LHCN-M2 (cell line): ENCODE results near the gene CEP89. TPM values are rescaled to one million over a fixed set of nuclear protein-coding genes. Genes with fewer than 3 reads are reported as not detected.
"Not testable (repeated sequence)": the region's sequence is repeated elsewhere in the genome, so short reads cannot be mapped to it uniquely, and the experiment has no call there.

Source experiments
- DNase-seq: peaks from one replicate; pipeline ENCODE4 v3.0.0-alpha.2; 2012; ENCODE audit warnings: low read depth
- total RNA-seq: library from RNA; depleted of rRNA; stranded (reverse); fragments of >200 nt; gene quantifications from 2 replicates; pipeline ENCODE4 v1.2.3, GENCODE V29; 2014

Gene CEP89
- total RNA-seq, 1 experiment from 2014 or later: 21.4 TPM

DNA sequence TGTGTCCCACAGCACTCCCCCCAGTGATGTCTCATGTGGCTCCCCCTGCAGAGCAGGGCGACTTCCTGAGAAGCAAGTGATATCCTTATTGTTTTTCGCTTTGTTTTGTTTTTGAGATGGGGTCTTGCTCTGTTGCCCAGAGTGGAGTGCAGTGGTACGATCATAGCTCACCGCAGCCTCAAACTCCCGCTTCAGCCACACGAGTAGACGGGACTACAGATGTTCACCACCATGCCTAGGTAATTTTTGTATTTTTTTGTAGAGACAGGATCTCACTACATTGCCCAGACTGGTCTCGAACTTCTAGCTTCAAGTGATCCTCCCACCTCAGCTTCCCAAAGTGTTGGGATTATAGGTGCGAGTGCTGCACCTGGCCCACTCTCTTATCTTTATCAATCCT lies 5.0 kb downstream of the CEP89 start:
- no peak for DNase-seq

GRCh38 chr19:32945260-32945659 lies 26.5 kb downstream of the CEP89 start:
- no peak for DNase-seq

GRCh38 chr19:32941273-32941672 lies 30.5 kb downstream of the CEP89 start:
- DNase-seq: not testable (repeated sequence)

- DNase-seq: no peak
These were observed 35.7 kb downstream of the CEP89 start for GRCh38 chr19:32936065-32936464.

GRCh38 chr19:32935629-32936028 lies 36.1 kb downstream of the CEP89 start:
- DNase-seq: no peak

DNA sequence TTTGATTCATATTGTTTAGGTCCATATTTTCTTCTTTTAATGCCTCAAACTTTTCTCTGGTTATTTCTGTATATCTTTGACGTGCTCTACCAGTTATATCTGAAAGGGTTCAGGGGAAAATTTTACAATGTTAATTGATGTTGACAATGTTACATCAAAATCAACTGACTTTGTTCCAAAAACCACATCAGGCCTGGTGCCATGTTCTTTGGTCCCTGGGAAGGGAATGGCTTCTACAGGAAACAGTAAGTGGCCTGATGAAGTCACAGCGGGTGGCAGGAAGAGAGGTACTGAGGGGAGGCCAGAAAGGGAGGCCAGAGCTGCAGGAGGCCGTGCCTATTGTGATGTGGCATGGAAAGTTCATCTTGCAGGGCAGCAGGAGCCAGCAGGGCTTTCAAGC lies 38.2 kb downstream of the CEP89 start:
- DNase-seq: no peak

- DNase-seq: no peak
These were observed 41.2 kb downstream of the CEP89 start for GRCh38 chr19:32930567-32930966.

DNA sequence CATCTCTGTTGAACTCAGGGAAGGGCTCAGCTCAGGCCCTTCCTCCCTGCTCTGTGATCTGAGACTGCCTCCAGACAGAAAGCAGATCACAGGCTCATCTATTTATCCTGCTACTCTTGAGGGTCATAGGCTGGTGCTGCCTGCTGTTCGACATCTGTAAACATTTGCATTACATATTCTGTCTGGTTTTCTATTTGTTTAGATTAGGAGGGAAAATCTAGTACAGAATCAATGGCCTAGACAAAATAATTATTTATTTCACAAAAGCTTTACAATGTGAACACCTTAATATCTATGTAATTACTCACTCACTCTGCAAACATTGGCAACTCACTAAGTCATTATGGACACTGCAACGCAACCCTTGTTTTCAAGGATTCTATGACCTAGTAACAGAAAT lies 43.0 kb downstream of the CEP89 start:
- DNase-seq: no peak

DNA sequence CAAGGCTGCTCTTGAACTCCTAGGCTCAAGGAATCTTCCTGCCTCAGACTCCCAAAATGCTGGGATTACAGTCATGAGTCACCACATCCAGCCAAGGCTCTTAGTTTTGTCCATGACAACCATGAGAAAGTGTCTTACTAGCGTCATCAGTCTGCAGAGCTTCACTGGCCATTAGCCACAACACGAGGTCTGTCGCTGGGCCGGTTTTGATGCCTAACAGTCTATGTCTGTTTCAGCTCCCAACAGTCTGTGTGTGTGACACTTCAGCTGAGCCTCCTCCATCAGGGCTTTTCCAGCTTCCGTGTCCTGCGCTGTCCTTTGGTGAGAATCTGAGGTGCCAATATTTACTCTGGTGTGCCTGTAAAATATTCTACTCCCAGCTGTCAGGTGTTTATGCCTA lies 47.6 kb downstream of the CEP89 start:
- no peak for DNase-seq

GRCh38 chr19:32921624-32922023 lies 50.1 kb downstream of the CEP89 start:
- no peak for DNase-seq

GRCh38 chr19:32919365-32919764 lies 52.4 kb downstream of the CEP89 start:
- no peak for DNase-seq

GRCh38 chr19:32917616-32917996 lies 54.2 kb downstream of the CEP89 start:
- no peak for DNase-seq

DNA sequence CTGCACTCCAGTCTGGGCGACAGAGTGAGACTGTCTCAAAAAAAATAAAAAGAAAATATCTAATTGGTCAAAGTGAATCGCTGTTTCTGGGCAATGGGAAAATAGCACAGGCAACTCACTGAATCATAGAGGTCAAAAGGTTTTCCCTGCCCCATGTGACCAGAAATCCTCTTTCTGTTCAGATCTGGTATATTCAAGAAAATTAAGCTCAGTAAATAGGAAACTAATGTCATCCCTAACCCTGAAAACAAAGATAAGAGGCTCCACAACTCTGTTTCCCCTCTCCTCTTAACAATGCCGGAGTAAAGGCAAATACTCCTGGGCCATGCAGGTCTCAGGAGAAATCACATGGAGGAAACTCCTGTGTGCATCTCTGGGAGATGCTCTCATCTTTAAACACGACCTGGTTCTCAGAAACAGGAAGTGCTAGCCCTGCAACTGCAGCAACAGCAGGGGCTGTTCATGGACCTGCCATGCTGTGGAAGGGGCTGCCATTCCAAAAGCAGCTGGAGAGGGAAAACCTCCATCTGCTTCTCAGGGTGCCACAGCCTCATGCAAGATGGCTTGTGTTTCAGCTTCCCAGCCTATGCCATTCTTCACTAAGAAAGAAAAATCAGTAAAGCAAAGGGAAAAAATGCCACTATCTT lies 54.7 kb downstream of the CEP89 start:
- DNase-seq: no peak

GRCh38 chr19:32914879-32915660 lies 56.7 kb downstream of the CEP89 start:
- peak; percentile 17 for DNase-seq

DNA sequence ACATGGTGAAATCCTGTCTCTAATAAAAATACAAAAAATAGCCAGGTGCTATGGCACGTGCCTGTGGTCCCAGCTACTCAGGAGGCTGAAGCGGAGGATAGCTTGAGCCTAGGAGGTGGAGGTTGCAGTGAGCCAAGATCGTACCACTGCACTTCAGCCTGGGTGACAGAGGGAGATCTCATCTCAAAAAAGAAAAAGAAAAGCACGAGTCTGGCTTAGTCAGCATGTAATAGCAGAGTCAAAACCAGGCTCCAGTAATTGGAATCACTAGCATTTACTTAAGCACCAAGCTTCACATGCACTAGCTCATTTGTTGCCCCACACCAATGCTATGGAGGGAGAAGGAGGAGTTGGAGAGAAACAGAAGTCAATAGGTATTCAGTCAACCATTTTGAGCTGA lies 60.3 kb downstream of the CEP89 start:
- no peak for DNase-seq

DNA sequence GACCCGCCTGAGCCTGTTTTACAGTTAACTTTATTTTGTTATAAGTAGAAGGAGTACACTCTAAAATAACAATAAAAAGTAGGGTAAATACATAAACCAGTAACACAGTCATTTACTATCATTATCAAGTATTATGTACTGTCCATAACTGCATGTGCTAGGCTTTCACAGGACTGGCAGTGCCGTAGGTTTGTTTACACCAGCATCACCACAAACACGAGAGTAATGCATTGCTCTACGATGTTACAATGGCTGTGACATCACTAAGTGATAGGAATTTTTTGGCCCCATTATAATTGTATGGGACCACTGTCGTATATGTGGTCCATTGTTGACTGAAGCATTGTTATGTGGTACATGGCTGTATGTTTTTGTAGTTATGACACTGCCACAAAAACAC lies 60.9 kb downstream of the CEP89 start:
- DNase-seq: no peak

- no peak for DNase-seq
These were observed 61.7 kb downstream of the CEP89 start for GRCh38 chr19:32910094-32910493.

- no peak for DNase-seq
These were observed 62.5 kb downstream of the CEP89 start for GRCh38 chr19:32909257-32909656.

DNA sequence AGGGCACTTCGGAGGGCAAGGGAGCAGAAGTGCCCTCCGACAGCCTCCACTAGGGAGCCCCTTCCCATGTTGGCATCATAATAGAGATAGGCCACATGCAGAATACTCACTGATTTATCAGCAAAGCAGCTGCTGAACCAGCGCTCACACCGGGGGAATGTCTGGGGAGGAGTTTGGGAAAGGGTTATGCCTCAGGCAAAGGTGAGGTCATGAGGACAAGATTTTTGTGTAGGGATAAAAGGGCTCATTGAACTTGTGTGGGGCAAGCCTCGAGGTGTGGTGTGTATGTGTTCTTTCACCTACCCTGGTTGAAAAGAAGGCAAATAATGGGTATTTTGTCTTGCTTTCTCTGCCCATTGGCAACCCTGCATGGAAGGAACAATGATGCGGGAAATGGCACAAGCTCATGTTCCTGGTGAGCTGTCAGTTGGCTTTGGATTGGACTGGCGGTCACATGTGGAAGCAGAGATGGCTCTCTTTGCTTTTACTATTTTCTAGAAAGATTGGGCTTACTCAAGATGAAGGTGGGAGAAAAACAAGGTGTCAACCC lies 63.0 kb downstream of the CEP89 start:
- no peak for DNase-seq

- no peak for DNase-seq
These were observed 69.3 kb downstream of the CEP89 start for GRCh38 chr19:32902448-32902847.

DNA sequence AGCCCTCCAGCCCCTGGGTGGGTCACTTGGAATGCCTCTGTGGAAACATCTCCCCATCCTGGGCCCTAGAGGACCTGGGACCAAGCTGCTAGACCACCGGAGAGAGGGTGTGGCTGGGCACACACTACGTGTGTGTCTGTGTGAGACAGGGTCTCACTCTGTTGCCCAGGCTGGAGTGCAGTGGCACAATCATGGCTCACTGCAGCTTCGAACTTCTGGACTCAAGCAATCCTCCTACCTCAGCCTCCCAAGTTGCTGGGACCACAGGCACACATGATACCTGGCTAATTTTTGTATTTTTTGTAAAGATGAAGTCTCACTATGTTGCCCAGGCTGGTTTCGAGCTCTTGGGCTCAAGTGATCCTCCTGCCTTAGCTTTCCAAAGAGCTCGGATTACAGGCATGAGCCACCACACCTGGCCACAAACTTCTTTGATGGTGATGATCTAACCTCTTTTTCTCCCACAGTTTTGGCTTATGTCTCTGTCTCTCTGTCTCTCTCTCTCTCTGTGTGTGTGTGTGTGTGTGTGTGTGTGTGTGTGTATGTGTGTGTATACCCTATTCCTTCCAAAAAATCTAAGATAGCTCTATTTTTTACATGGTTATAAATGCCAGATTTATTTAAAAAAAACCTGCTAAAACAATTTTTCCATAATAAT lies 70.1 kb downstream of the CEP89 start:
- no peak for DNase-seq

DNA sequence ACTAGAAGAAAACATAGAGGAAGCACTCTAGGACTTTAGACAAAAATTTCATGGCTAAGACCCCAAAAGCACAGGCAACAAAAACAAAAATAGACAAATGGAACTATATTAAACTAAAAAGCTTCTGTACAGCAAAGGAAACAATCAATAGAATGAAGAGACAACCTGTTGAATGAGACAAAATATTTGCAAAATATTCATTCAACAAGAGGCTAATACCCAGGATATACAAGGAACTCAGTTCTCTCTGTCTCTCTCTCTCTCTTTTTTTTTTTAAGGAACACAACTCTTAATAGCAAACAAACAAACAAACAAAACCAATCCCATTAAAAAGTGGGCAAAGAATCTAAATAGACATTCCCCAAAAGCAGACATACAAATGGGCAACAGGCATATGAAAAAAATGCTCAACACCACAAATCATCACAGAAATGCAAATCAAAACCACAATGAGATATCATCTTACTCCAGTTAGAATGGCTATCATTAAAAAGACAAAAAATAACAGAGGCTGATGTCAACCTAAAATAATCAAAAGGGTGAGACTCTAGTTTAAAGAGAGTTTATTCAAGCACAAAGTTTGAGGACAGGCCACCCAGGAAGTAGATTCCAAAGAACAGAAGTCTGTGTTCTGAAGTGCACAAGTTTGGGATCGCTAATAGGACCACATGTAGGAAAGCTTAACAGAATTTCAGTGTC lies 75.1 kb downstream of the CEP89 start:
- peak; percentile 71 for DNase-seq
